Tibial nerve (tissue), 4 donors: ENCODE measurements around the gene GLG1. TPM values are rescaled to one million over a fixed set of nuclear protein-coding genes. Genes with fewer than 3 reads are reported as not detected.

Source experiments
- DNase-seq, 2 donors: peaks; one replicate each; pipeline ENCODE4 v3.0.0-alpha.2; 2019; ENCODE audit warnings: low spot score in 2 of 2
- H3K27ac ChIP-seq, 4 donors: fragments of 200-600 bp; sonication (generic) in 3 of 4; one replicate each; pipeline ENCODE4 v1.5.1; 2017 to 2019; ENCODE audit warnings: mild to moderate bottlenecking in 1 of 4
- H3K27me3 ChIP-seq, 2 donors: fragments of 200-600 bp; sonication (generic) in 1 of 2; one replicate each; pipeline versions ENCODE4 v1.5.1 to v1.6.0; 2017 to 2019
- H3K36me3 ChIP-seq, 3 donors: fragments of 200-600 bp; sonication (generic); one replicate each; pipeline ENCODE4 v1.5.1; 2018 to 2019
- H3K4me1 ChIP-seq, 4 donors: fragments of 200-600 bp; sonication (generic) in 3 of 4; one replicate each; pipeline ENCODE4 v1.5.1; 2017 to 2019
- H3K4me3 ChIP-seq, 4 donors: fragments of 200-600 bp; sonication (generic) in 3 of 4; one replicate each; pipeline ENCODE4 v1.5.1; 2017 to 2019; ENCODE audit warnings: mild to moderate bottlenecking in 1 of 4, moderate library complexity in 1 of 4
- H3K9me3 ChIP-seq, 4 donors: fragments of 200-600 bp; sonication (generic) in 3 of 4; one replicate each; pipeline ENCODE4 v1.5.1; 2017 to 2019
- EP300 ChIP-seq, 2 donors: sonication (generic); formaldehyde crosslinking; IDR thresholded peaks; one replicate each; pipeline ENCODE4 v1.6.1; 2017; ENCODE audit warnings: antibody characterized with exemption in 2 of 2, mild to moderate bottlenecking in 1 of 2
- POLR2A ChIP-seq, 2 donors: fragments of 450-650 bp; IDR thresholded peaks; one replicate each; pipeline ENCODE4 v1.6.1; 2017; ENCODE audit warnings: antibody characterized with exemption in 2 of 2, mild to moderate bottlenecking in 2 of 2, moderate library complexity in 2 of 2
- WGBS, 2 donors: methylation state at CpG; one replicate each; pipeline ENCODE4 v1.1.5; 2018; 5-methylcytosine and 5-hydroxymethylcytosine counted together
- total RNA-seq, 4 donors: library from RNA; depleted of rRNA; stranded (reverse); fragments of >200 nt; gene quantifications; one replicate each; pipeline ENCODE4 v1.1.0, GENCODE V29; 2016
- TF ChIP-seq, protein P1 (sequence below), 5 experiments: fragments of 200-600 bp in 3 of 5; fragments of 450-650 bp in 2 of 5; sonication (generic) in 3 of 5; IDR thresholded peaks; one replicate each; pipeline ENCODE4 v1.5.1; 2016 to 2019; ENCODE audit warnings: antibody characterized with exemption in 5 of 5, mild to moderate bottlenecking in 3 of 5, moderate library complexity in 2 of 5

GLG1 gene
- total RNA-seq, 4 donors from 2014 or later = 161 to 176 (median 170) TPM

DNA sequence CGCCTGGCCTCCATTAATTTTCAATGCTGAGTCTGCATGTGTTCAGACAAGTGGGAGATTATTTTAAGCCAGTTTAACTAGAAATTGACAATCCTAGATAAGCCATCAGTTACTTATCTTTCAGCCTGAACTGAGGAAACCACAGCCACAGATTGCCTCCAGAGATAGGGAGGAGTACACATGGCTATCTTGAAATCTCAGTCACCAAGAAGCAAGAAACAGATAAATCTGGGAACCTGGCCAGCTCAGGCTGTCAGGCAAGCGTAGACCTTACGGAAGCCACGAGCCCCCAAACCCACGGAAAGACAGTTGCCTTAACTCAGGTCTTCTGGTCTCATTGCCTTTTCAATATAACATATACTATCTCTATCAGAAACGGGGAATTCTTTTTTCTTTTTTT is 2.0 kb upstream of the GLG1 start:
- Histone ChIP-seq H3K36me3 (no peaks in the 10 kb centered on the region), H3K27me3 (no peaks in the 10 kb centered on the region), H3K9me3 (no peaks in the 10 kb centered on the region), H3K4me1 (peaks cover 0 to 28% (median 9%) of the 10 kb centered on the region in 4 donors), H3K27ac (no peak overlapping the region), H3K4me3 (no peak overlapping the region)
- DNase-seq = no peak
- TF ChIP-seq, protein P1, sequence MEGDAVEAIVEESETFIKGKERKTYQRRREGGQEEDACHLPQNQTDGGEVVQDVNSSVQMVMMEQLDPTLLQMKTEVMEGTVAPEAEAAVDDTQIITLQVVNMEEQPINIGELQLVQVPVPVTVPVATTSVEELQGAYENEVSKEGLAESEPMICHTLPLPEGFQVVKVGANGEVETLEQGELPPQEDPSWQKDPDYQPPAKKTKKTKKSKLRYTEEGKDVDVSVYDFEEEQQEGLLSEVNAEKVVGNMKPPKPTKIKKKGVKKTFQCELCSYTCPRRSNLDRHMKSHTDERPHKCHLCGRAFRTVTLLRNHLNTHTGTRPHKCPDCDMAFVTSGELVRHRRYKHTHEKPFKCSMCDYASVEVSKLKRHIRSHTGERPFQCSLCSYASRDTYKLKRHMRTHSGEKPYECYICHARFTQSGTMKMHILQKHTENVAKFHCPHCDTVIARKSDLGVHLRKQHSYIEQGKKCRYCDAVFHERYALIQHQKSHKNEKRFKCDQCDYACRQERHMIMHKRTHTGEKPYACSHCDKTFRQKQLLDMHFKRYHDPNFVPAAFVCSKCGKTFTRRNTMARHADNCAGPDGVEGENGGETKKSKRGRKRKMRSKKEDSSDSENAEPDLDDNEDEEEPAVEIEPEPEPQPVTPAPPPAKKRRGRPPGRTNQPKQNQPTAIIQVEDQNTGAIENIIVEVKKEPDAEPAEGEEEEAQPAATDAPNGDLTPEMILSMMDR (IDR thresholded peaks at IDR 0.05) = no peak
- TF ChIP-seq EP300 (IDR thresholded peaks at IDR 0.05) (no peak), POLR2A (IDR thresholded peaks at IDR 0.05) (no peak)
- 82 to 84% methylated on average over 6 of the region's 6 CpGs for WGBS, 2 donors

DNA sequence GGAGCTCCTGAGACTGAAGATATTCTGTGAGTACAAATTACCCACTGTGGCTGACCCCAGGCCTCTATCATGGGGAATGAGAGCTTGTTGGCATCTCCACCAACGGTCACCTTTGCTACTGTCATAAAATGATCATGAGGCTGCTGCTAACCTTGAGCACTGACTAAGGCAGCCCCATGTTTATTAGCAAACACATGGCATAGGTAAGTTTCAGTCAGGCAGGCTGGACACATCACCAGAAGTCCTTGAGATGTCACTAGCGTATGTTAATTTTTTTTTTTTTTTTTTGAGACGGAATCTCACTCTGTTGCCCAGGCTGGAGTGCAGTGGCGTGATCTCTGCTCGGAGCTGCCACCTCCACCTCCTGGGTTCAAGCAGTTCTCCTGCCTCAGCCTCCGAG is 1.5 kb upstream of the GLG1 start:
- Histone ChIP-seq H3K9me3 (no peaks in the 10 kb centered on the region), H3K36me3 (no peaks in the 10 kb centered on the region), H3K27ac (no peak overlapping the region), H3K4me1 (peaks cover 0 to 34% (median 11%) of the 10 kb centered on the region in 4 donors), H3K4me3 (no peak overlapping the region), H3K27me3 (no peaks in the 10 kb centered on the region)
- WGBS, 2 donors = 86 to 87% methylated on average over 6 of the region's 6 CpGs
- TF ChIP-seq POLR2A (IDR thresholded peaks at IDR 0.05) = no peak
- TF ChIP-seq, protein P1 (IDR thresholded peaks at IDR 0.05) = no peak
- TF ChIP-seq EP300 (IDR thresholded peaks at IDR 0.05) = no peak
- no peak for DNase-seq

DNA sequence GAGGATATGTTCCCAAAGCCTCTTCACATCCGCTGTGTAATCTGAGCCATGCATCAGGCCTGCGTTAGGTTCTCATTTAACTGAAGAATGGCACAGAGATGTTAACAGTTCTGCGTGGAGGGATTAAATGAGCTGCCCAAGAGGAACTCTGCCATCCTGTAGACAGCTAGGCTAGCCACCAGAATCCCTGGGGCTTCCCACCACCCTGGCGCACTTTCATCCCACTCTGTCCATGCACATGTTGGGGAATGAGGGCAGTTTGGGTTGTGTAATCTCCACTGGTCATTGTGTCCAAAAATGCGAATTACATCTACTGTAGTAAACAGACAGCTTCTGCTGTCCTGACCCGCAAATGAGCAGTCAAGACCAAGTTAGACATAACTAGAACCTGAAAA is 1.0 kb upstream of the GLG1 start:
- Histone ChIP-seq H3K27me3 (no peaks in the 10 kb centered on the region), H3K4me3 (no peak overlapping the region), H3K4me1 (peaks cover 0 to 37% (median 13%) of the 10 kb centered on the region in 4 donors), H3K9me3 (no peaks in the 10 kb centered on the region), H3K27ac (peak overlapping the region in 2 of 4 donors; percentile 93 to 96), H3K36me3 (no peaks in the 10 kb centered on the region)
- no peak for DNase-seq
- TF ChIP-seq POLR2A (IDR thresholded peaks at IDR 0.05) (no peak), EP300 (IDR thresholded peaks at IDR 0.05) (no peak)
- TF ChIP-seq, protein P1 (IDR thresholded peaks at IDR 0.05) = no peak
- WGBS, 2 donors = 60 to 69% methylated on average over 6 of the region's 6 CpGs

DNA sequence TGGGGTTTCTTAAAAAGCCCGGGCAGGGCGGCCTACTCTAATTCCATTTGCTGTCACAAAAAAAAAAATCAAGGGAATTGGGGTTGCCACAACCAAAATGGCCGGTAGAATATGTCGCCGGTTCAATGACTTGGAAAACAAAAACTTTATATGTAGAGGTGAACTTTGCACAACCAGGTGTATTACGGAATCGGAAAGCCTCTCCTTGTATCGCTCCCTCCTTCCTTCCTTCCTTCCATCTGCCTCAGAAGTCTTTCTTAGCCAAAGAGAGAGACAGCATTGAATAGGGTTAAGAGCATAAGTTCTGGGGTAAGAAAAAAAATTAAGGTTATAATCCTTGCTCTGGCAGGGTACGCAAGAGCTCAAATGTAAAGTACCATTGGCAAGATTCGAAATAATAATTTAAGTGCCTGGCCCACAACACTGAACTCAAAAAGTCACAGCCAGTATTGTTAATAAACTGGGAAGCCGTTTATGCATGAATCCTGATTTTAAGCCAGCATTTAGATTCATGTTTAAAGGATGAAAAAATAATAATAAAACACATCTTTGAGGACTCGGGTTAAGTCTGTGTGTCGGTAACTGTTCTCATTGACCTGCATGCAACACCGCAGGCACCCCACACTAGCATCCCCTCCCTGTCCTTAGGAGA is 522 bp upstream of the GLG1 start:
- Histone ChIP-seq H3K27ac (peak overlapping the region; percentile 79 to 96 (median 94)), H3K9me3 (no peaks in the 10 kb centered on the region), H3K27me3 (no peaks in the 10 kb centered on the region), H3K4me3 (peak overlapping the region; percentile 78 to 93 (median 88)), H3K4me1 (peaks cover 0 to 40% (median 13%) of the 10 kb centered on the region in 4 donors), H3K36me3 (no peaks in the 10 kb centered on the region)
- 10 to 12% methylated on average over 14 of the region's 14 CpGs for WGBS, 2 donors
- DNase-seq = no peak
- TF ChIP-seq, protein P1 (IDR thresholded peaks at IDR 0.05) = no peak
- no peak for TF ChIP-seq POLR2A (IDR thresholded peaks at IDR 0.05)
- TF ChIP-seq EP300 (IDR thresholded peaks at IDR 0.05) = no peak

DNA sequence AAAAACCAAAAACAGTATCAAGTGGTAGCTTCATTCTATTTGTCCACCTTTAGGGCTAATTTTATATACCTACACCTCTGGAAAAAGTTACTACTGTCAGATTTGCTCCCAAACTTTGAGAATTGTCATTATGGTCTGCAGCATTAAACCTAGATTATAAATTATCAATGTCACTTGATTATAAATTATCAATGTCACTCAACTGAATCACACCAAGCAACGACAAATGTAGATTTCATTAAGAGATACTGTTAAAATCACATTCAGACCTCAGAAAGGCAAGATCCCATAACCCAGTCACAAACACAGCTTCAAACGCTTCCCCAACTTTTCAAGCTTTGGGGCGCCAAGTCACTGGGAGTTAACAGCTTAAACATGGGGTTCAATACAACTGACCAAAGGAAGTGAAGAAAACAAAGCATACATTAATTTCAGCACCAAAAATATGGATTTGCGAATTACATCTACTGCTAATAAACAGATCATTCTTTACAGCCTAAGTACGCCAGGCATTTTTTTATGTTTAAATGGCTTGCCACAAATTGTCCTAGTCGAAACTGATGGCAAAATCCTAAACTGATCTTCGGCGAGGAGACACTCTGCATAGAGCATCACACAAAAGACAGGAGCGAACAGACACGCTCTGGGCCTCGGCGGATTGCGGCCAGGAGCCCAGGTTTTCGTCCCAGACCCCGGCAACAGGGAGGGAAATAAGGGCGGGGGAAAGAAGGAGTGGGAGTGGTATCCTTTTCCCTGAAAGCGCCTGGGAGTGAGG is 981 bp downstream of the GLG1 start:
- Histone ChIP-seq H3K4me3 (peak overlapping the region; percentile 78 to 93 (median 88)), H3K4me1 (peaks cover 0 to 51% (median 17%) of the 10 kb centered on the region in 4 donors), H3K27ac (peak overlapping the region; percentile 79 to 96 (median 94)), H3K9me3 (no peaks in the 10 kb centered on the region), H3K36me3 (no peaks in the 10 kb centered on the region), H3K27me3 (no peaks in the 10 kb centered on the region)
- WGBS, 2 donors = 1% methylated on average over 17 of the region's 17 CpGs
- TF ChIP-seq, protein P1 (IDR thresholded peaks at IDR 0.05) = no peak
- TF ChIP-seq EP300 (IDR thresholded peaks at IDR 0.05) (no peak), POLR2A (IDR thresholded peaks at IDR 0.05) (no peak)
- no peak for DNase-seq
